H9 (cell line): ENCODE results near the gene PLXNA2. TPM values are rescaled to one million over a fixed set of nuclear protein-coding genes. Genes with fewer than 3 reads are reported as not detected.

ENCODE experiments used
- DNase-seq: peaks from one replicate; pipeline ENCODE4 v3.0.0-alpha.2; 2017
- H2AFZ ChIP-seq: one replicate; pipeline ENCODE4 v1.6.1; 2013; ENCODE audit warnings: mild to moderate bottlenecking, low read length, control low read depth, moderate library complexity
- H2AK5ac ChIP-seq: 2 replicates; pipeline ENCODE4 v1.6.1; 2013; ENCODE audit warnings: low read length, control low read depth, mixed read lengths; ENCODE audit not compliant: insufficient read length
- H2BK120ac ChIP-seq: one replicate; pipeline ENCODE4 v1.6.1; 2013; ENCODE audit warnings: low read depth, mild to moderate bottlenecking, low read length, control low read depth, inconsistent platforms; ENCODE audit not compliant: poor library complexity, severe bottlenecking
- H2BK12ac ChIP-seq: 2 replicates; pipeline ENCODE4 v1.6.1; 2013; ENCODE audit warnings: low read length, control low read depth, mixed read lengths, low read depth; ENCODE audit not compliant: insufficient read length
- H2BK15ac ChIP-seq: 2 replicates; pipeline ENCODE4 v1.6.1; 2013; ENCODE audit warnings: low read depth, low read length, control low read depth
- H2BK20ac ChIP-seq: one replicate; pipeline ENCODE4 v1.6.1; 2013; ENCODE audit warnings: low read depth, mild to moderate bottlenecking, low read length, control low read depth, inconsistent platforms; ENCODE audit not compliant: poor library complexity, severe bottlenecking
- H2BK5ac ChIP-seq: 2 replicates; pipeline ENCODE4 v1.6.1; 2013; ENCODE audit warnings: low read length, control low read depth, mixed read lengths; ENCODE audit not compliant: insufficient read length
- H3K14ac ChIP-seq: 2 replicates; pipeline ENCODE4 v1.6.1; 2013; ENCODE audit warnings: low read length, control low read depth; ENCODE audit not compliant: insufficient read depth
- H3K18ac ChIP-seq: 2 replicates; pipeline ENCODE4 v1.6.1; 2013; ENCODE audit warnings: low read depth, mild to moderate bottlenecking, mixed read lengths, low read length, control low read depth; ENCODE audit not compliant: insufficient read length
- H3K23ac ChIP-seq: 2 replicates; pipeline ENCODE4 v1.6.1; 2013; ENCODE audit warnings: low read length, control low read depth, mixed read lengths, low read depth; ENCODE audit not compliant: insufficient read length
- H3K23me2 ChIP-seq: 2 replicates; pipeline ENCODE4 v1.6.1; 2013; ENCODE audit warnings: low read depth, mild to moderate bottlenecking, mixed read lengths, low read length, control low read depth; ENCODE audit not compliant: insufficient read length, poor library complexity, severe bottlenecking
- H3K27ac ChIP-seq: 2 replicates; pipeline ENCODE4 v1.5.1; 2013; ENCODE audit warnings: low read length, control low read depth, mixed read lengths, low read depth; ENCODE audit not compliant: insufficient read length
- H3K27me3 ChIP-seq: 2 replicates; pipeline ENCODE4 v1.6.1; 2013; ENCODE audit warnings: low read length, control low read depth, inconsistent platforms; ENCODE audit not compliant: insufficient read depth
- H3K4ac ChIP-seq: 2 replicates; pipeline ENCODE4 v1.6.1; 2013; ENCODE audit warnings: low read depth, mild to moderate bottlenecking, control low read depth, inconsistent platforms, low read length, moderate library complexity
- H3K4me1 ChIP-seq: 2 replicates; pipeline ENCODE4 v1.6.1; 2013; ENCODE audit warnings: low read length, control low read depth, inconsistent platforms; ENCODE audit not compliant: insufficient read depth
- H3K4me2 ChIP-seq: 2 replicates; pipeline ENCODE4 v1.6.1; 2013; ENCODE audit warnings: low read length, control low read depth, mixed read lengths; ENCODE audit not compliant: insufficient read length, insufficient read depth
- H3K56ac ChIP-seq: 2 replicates; pipeline ENCODE4 v1.6.1; 2013; ENCODE audit warnings: low read depth, mild to moderate bottlenecking, mixed read lengths, low read length, control low read depth; ENCODE audit not compliant: insufficient read length
- H3K79me1 ChIP-seq: 2 replicates; pipeline ENCODE4 v1.6.1; 2013; ENCODE audit warnings: low read depth, mild to moderate bottlenecking, moderate library complexity, low read length, control low read depth, inconsistent platforms; ENCODE audit not compliant: insufficient read depth, poor library complexity, severe bottlenecking
- H3K79me2 ChIP-seq: 2 replicates; pipeline ENCODE4 v1.6.1; 2013; ENCODE audit warnings: low read length, control low read depth, inconsistent platforms; ENCODE audit not compliant: insufficient read depth
- H3K9ac ChIP-seq: 2 replicates; pipeline ENCODE4 v1.6.1; 2013; ENCODE audit warnings: low read length, control low read depth, mixed read lengths; ENCODE audit not compliant: insufficient read length; ENCODE audit errors: extremely low read depth
- H3K9me3 ChIP-seq: one replicate; pipeline ENCODE4 v1.6.1; 2013; ENCODE audit warnings: low read depth, low read length, inconsistent platforms; ENCODE audit not compliant: control insufficient read depth
- H3T11ph ChIP-seq: one replicate; pipeline ENCODE4 v1.6.1; 2013; ENCODE audit warnings: mild to moderate bottlenecking, low read length, control low read depth, inconsistent platforms
- H4K20me1 ChIP-seq: one replicate; pipeline ENCODE4 v1.6.1; 2013; ENCODE audit not compliant: control insufficient read depth, insufficient read length, insufficient read depth
- H4K5ac ChIP-seq: 2 replicates; pipeline ENCODE4 v1.6.1; 2013; ENCODE audit warnings: low read depth, mild to moderate bottlenecking, mixed read lengths, low read length, control low read depth; ENCODE audit not compliant: insufficient read length
- H4K8ac ChIP-seq: replicated peaks from 2 replicates; pipeline ENCODE4 v1.6.1; 2013; ENCODE audit warnings: low read length, control low read depth, mixed read lengths, low read depth; ENCODE audit not compliant: insufficient read length
- H4K91ac ChIP-seq: 2 replicates; pipeline ENCODE4 v1.6.1; 2013; ENCODE audit warnings: low read depth, mild to moderate bottlenecking, moderate library complexity, mixed read lengths, low read length, control low read depth; ENCODE audit not compliant: insufficient read length
- H3K27ac Mint-ChIP-seq, 3 experiments: 2 replicates in 2 of 3; 3 replicates in 1 of 3; pipeline ENCODE4 v1.8.0; 2020 to 2021; ENCODE audit warnings: mixed read lengths in 3 of 3, mild to moderate bottlenecking in 1 of 3, moderate library complexity in 1 of 3
- H3K27me3 Mint-ChIP-seq: 2 replicates; pipeline ENCODE4 v1.8.0; 2021; ENCODE audit warnings: low read depth, mild to moderate bottlenecking, moderate library complexity, mixed read lengths
- H3K36me3 Mint-ChIP-seq, 3 experiments: 2 replicates in 2 of 3; 3 replicates in 1 of 3; pipeline ENCODE4 v1.8.0; 2020 to 2021; ENCODE audit warnings: low read depth in 3 of 3, mixed read lengths in 3 of 3; ENCODE audit not compliant: insufficient read depth in 1 of 3
- H3K4me1 Mint-ChIP-seq, 2 experiments: 2 replicates each; pipeline ENCODE4 v1.8.0; 2020; ENCODE audit warnings: mixed read lengths in 2 of 2
- H3K4me3 Mint-ChIP-seq, 2 experiments: 2 replicates in 1 of 2; 3 replicates in 1 of 2; pipeline ENCODE4 v1.8.0; 2020 to 2021; ENCODE audit warnings: mild to moderate bottlenecking in 2 of 2, mixed read lengths in 2 of 2, moderate library complexity in 1 of 2
- H3K9me3 Mint-ChIP-seq, 2 experiments: 2 replicates in 1 of 2; 3 replicates in 1 of 2; pipeline ENCODE4 v1.8.0; 2020; ENCODE audit warnings: mild to moderate bottlenecking in 2 of 2, mixed read lengths in 2 of 2, moderate library complexity in 1 of 2
- WGBS: extraction: QIAGEN DNeasy Blood & Tissue Kit; methylation state at CpG from one replicate; pipeline ENCODE4 v1.1.7; 2013; ENCODE audit warnings: missing lambda C conversion rate, low lambda C conversion rate, mixed read lengths; ENCODE audit not compliant: insufficient read length; ENCODE audit errors: extremely low coverage; 5-methylcytosine and 5-hydroxymethylcytosine counted together
- total RNA-seq: library from RNA; stranded (reverse); gene quantifications from 2 replicates; pipeline ENCODE4 v1.2.1, GENCODE V29; 2021
- TF ChIP-seq, protein P1 (sequence below): fragments of 200-600 bp; sonication (generic); conservative IDR thresholded peaks from 3 replicates; pipeline ENCODE4 v1.8.0; 2021; ENCODE audit warnings: antibody characterized with exemption, mild to moderate bottlenecking

PLXNA2 gene
- total RNA-seq, 1 experiment from 2014 or later: 0.57 TPM

DNA sequence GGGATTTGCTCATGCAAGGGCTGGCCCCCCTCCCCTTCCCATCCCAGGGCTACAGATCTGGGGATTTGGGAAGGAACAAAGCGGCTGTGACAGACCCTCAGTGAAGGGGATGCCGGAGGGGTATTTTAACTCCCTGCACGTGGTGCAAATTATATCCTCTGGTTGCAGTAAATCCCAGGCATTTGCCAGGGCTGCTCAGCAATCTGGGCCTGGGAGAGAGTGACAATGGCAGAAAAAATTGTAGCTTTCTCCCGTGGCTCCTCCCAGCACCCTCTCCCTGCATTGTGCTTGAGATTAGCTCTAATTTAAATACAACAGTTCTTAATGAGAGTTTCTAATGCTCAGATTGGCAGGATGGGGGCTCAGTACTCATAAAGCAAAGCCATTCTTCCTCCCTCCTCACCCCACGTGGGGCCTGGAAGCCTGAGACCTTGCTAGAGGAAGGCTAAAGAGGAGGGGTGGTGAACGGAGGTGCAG is 203.3 kb downstream of the PLXNA2 start:
- no peak for DNase-seq
- Histone ChIP-seq H4K91ac (no peak overlapping the region), H3K9ac (no peak overlapping the region), H2BK20ac (no peak overlapping the region), H3K79me1 (no peaks in the 10 kb centered on the region), H3K9me3 (no peaks in the 10 kb centered on the region), H2BK5ac (no peak overlapping the region), H3K14ac (no peak overlapping the region), H4K8ac (no peak overlapping the region), H2AFZ (no peak overlapping the region), H3K23me2 (no peaks in the 10 kb centered on the region), H2BK120ac (no peak overlapping the region), H3T11ph (no peak overlapping the region), H4K20me1 (no peaks in the 10 kb centered on the region), H3K4ac (no peak overlapping the region), H2BK12ac (no peak overlapping the region), H3K27me3 (no peaks in the 10 kb centered on the region), H3K4me1 (no peaks in the 10 kb centered on the region), H3K27ac (no peak overlapping the region), H3K79me2 (no peaks in the 10 kb centered on the region), H3K18ac (no peak overlapping the region), H3K23ac (no peak overlapping the region), H3K4me2 (no peak overlapping the region), H2AK5ac (no peak overlapping the region), H4K5ac (no peak overlapping the region), H3K56ac (no peak overlapping the region), H2BK15ac (no peak overlapping the region)
- no peak overlapping the region for H3K4me3 Mint-ChIP-seq
- TF ChIP-seq, protein P1, sequence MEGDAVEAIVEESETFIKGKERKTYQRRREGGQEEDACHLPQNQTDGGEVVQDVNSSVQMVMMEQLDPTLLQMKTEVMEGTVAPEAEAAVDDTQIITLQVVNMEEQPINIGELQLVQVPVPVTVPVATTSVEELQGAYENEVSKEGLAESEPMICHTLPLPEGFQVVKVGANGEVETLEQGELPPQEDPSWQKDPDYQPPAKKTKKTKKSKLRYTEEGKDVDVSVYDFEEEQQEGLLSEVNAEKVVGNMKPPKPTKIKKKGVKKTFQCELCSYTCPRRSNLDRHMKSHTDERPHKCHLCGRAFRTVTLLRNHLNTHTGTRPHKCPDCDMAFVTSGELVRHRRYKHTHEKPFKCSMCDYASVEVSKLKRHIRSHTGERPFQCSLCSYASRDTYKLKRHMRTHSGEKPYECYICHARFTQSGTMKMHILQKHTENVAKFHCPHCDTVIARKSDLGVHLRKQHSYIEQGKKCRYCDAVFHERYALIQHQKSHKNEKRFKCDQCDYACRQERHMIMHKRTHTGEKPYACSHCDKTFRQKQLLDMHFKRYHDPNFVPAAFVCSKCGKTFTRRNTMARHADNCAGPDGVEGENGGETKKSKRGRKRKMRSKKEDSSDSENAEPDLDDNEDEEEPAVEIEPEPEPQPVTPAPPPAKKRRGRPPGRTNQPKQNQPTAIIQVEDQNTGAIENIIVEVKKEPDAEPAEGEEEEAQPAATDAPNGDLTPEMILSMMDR: no peak
- H3K4me1 Mint-ChIP-seq: peaks cover 14 to 34% of the 10 kb centered on the region in 2 experiments
- H3K9me3 Mint-ChIP-seq: no peaks in the 10 kb centered on the region
- peaks cover 3% of the 10 kb centered on the region for H3K27me3 Mint-ChIP-seq
- no CpG with 5 or more reads among the region's 6 CpGs for WGBS
- H3K36me3 Mint-ChIP-seq: no peaks in the 10 kb centered on the region
- H3K27ac Mint-ChIP-seq: no peak overlapping the region
